Activated T-helper 17 cell treated with anti-CD3 and anti-CD28 coated beads, Interleukin-2, amount 50 U/mL, for 72 hours (primary cell): Measurements from ENCODE around the gene SRGAP2. TPM values are rescaled to one million over a fixed set of nuclear protein-coding genes. Genes with fewer than 3 reads are reported as not detected.
"Not testable (repeated sequence)": the region's sequence is repeated elsewhere in the genome, so short reads cannot be mapped to it uniquely, and the experiment has no call there.

ENCODE experiments used
- ATAC-seq: fragments of 150-1000 bp; cut with Tn5 transposase; replicated peaks from 2 replicates; pipeline ENCODE4 v1.10.0; 2021; ENCODE audit warnings: mild to moderate bottlenecking, moderate library complexity
- H3K27ac Mint-ChIP-seq: one replicate; pipeline ENCODE4 v1.8.0; 2022; ENCODE audit warnings: mixed read lengths
- H3K27me3 Mint-ChIP-seq: one replicate; pipeline ENCODE4 v1.8.0; 2022; ENCODE audit warnings: mixed read lengths
- H3K36me3 Mint-ChIP-seq: one replicate; pipeline ENCODE4 v1.8.0; 2022; ENCODE audit warnings: low read depth, mild to moderate bottlenecking, mixed read lengths
- H3K4me1 Mint-ChIP-seq: one replicate; pipeline ENCODE4 v1.8.0; 2022; ENCODE audit warnings: mixed read lengths
- H3K4me3 Mint-ChIP-seq: one replicate; pipeline ENCODE4 v1.8.0; 2022; ENCODE audit warnings: mild to moderate bottlenecking, mixed read lengths
- H3K9me3 Mint-ChIP-seq: one replicate; pipeline ENCODE4 v1.8.0; 2022; ENCODE audit warnings: mixed read lengths
- total RNA-seq, 2 donors: library from RNA; stranded (reverse); gene quantifications; one replicate each; pipeline ENCODE4 v1.2.3, GENCODE V29; 2022

Gene SRGAP2
- total RNA-seq, 2 donors from 2014 or later = 45.8 to 59.7 TPM

DNA sequence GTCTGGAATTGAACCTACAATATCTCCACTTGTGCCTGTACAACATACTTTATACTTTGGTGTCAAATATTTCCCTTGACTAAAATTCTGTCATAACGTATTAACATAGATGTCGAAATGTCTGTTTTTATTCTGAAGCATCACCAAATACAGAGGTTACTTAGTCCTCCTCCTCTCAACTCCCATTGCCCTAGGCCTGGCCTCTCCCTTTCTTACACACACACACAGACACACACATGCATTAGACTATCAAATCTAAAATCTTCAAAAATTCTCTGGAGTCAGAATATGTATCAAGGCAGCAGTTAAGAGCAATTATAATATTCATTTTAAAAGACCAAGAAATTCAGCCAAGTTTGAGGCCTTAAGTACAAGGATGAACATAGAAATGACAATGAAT is 8.2 kb upstream of the SRGAP2 start:
- not testable (repeated sequence) for H3K4me3 Mint-ChIP-seq, H3K4me1 Mint-ChIP-seq, H3K9me3 Mint-ChIP-seq, H3K27me3 Mint-ChIP-seq, H3K36me3 Mint-ChIP-seq, ATAC-seq, H3K27ac Mint-ChIP-seq

DNA sequence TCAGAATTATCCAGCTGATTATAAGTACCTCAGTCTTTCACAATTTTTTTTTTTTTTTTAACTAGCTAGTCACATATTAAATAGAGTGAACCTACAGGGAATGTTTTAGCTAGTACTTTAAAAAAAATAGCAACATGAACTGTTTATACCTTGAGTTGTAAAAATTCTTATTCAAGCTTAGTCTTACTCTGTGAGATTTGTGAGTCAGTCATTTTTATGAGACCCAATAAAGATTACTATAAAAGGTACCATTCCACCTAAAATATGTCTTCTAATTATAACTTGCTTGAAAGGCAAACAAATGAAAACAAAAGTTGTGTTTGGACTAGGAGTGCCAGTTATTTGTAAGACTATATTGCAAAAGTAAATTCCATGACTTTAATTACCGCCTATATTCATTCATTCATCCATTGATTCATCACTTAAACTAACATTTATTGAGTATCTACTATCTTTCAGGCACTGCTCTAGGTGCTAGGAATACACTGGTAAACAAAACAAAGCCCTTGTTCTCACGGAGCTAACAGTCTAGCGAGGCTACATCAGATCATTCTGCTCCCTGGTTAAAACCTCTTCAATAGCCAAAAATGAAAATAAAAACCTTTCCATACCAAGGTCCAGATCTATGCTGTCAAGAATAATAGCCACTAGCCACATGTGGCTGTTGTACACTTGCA is 6.5 kb upstream of the SRGAP2 start:
- not testable (repeated sequence) for H3K4me3 Mint-ChIP-seq, ATAC-seq, H3K27me3 Mint-ChIP-seq, H3K9me3 Mint-ChIP-seq, H3K36me3 Mint-ChIP-seq, H3K4me1 Mint-ChIP-seq, H3K27ac Mint-ChIP-seq

DNA sequence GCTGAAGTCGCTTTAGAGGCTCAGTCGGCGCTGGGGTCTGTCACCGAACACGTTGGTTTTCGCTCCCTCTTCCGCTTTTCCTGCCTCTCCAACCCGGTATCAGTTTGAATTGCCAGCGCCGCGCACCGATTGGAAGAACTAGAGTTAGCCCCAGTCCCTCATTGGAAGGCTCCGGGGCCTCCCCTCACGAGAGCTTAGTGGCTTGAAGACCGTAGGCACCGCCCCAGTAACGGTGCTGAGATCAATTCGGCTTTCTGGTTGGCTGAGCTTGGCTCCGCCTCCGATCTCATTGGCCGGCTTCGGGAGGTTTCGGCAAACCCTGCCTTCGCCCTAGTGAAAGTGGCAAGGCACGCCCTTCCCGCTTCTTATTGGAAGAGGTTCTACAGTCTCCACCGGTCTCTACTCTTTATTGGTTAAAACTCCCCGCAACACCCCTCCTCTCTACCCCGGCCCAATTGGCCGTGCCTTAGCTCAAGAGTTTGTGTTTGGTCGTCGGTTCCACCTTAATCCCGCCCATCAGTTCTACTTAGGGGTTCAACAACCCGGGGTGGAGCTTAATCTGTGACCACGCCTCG is 465 bp upstream of the SRGAP2 start, which contains the start of gene FAM72A:
TSS of gene FAM72A (minus strand) at position 51 of the 575 bp plus-strand sequence. CDS start 814 bp downstream, outside the sequence.
- peak; percentile 87 for ATAC-seq
- not testable (repeated sequence) for H3K4me1 Mint-ChIP-seq

GRCh38 chr1:206204159-206204511 is 794 bp downstream of the SRGAP2 start:
- H3K4me1 Mint-ChIP-seq, H3K36me3 Mint-ChIP-seq, H3K4me3 Mint-ChIP-seq, ATAC-seq, H3K27ac Mint-ChIP-seq, H3K27me3 Mint-ChIP-seq, H3K9me3 Mint-ChIP-seq: not testable (repeated sequence)

More for the DNA sequence above, 465 bp upstream of the SRGAP2 start, which contains the start of gene FAM72A:
- not testable (repeated sequence) for H3K27me3 Mint-ChIP-seq, H3K36me3 Mint-ChIP-seq, H3K9me3 Mint-ChIP-seq
- H3K4me3 Mint-ChIP-seq = peak within 1 kb of the TSS; percentile 62
- peak within 1 kb of the TSS; percentile 34 for H3K27ac Mint-ChIP-seq

DNA sequence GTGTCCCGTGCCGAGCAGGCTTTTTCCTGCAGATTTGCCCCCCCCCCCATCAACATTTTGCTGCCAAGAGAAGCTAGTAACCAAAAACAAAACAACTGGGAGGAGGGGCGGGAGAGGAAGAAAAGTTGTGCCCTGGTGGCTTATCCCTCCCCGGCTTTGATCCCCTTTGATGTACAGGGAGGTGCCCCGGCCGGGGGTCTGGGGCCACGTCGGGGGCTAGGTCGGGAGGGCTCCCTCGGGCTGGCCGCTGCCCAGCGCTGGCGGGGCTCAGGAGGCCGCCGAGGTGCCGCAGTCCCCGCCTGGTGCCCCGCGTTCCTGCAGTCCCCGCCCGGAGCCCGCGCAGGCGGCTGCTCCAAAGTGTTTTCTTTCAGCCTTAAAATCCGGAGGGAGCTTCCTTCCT is 1.5 kb downstream of the SRGAP2 start:
- peak overlapping the region; percentile 63 for H3K4me3 Mint-ChIP-seq
- not testable (repeated sequence) for H3K36me3 Mint-ChIP-seq, H3K27ac Mint-ChIP-seq, H3K27me3 Mint-ChIP-seq, ATAC-seq, H3K9me3 Mint-ChIP-seq, H3K4me1 Mint-ChIP-seq

GRCh38 chr1:206205569-206205968 is 2.2 kb downstream of the SRGAP2 start:
- H3K4me1 Mint-ChIP-seq, H3K36me3 Mint-ChIP-seq, ATAC-seq: not testable (repeated sequence)

GRCh38 chr1:206210802-206211201 is 7.5 kb downstream of the SRGAP2 start:
- H3K36me3 Mint-ChIP-seq, H3K27me3 Mint-ChIP-seq, H3K27ac Mint-ChIP-seq, H3K4me3 Mint-ChIP-seq, H3K4me1 Mint-ChIP-seq, ATAC-seq, H3K9me3 Mint-ChIP-seq: not testable (repeated sequence)

More at GRCh38 chr1:206205569-206205968, 2.2 kb downstream of the SRGAP2 start:
- not testable (repeated sequence) for H3K4me3 Mint-ChIP-seq, H3K27me3 Mint-ChIP-seq, H3K9me3 Mint-ChIP-seq, H3K27ac Mint-ChIP-seq

GRCh38 chr1:206215600-206216392 is 12.5 kb downstream of the SRGAP2 start:
- ATAC-seq, H3K27me3 Mint-ChIP-seq, H3K4me1 Mint-ChIP-seq, H3K27ac Mint-ChIP-seq, H3K4me3 Mint-ChIP-seq, H3K9me3 Mint-ChIP-seq, H3K36me3 Mint-ChIP-seq: not testable (repeated sequence)

DNA sequence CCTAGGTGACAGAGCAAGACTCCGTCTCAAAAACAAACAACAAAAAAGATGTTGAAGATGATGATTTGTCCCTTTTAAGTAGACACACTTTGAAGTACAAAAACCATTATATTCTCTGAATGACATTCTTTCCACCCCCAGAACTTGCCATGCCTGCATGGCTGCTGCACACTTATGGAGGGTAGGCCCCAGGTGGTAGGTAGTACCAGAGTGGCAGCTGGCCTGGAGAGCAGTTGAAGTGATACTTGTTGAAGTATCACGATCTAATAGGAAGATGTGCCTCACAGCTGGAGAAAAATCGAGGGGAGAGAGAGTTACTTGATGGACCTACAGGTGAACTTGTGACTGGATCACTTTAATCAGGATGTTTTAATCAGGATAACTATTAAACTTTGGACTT is 14.9 kb downstream of the SRGAP2 start:
- ATAC-seq, H3K36me3 Mint-ChIP-seq, H3K4me3 Mint-ChIP-seq, H3K27me3 Mint-ChIP-seq, H3K9me3 Mint-ChIP-seq, H3K4me1 Mint-ChIP-seq, H3K27ac Mint-ChIP-seq: not testable (repeated sequence)

- ATAC-seq = not testable (repeated sequence)
Measured at GRCh38 chr1:206218765-206219164, 15.4 kb downstream of the SRGAP2 start.

DNA sequence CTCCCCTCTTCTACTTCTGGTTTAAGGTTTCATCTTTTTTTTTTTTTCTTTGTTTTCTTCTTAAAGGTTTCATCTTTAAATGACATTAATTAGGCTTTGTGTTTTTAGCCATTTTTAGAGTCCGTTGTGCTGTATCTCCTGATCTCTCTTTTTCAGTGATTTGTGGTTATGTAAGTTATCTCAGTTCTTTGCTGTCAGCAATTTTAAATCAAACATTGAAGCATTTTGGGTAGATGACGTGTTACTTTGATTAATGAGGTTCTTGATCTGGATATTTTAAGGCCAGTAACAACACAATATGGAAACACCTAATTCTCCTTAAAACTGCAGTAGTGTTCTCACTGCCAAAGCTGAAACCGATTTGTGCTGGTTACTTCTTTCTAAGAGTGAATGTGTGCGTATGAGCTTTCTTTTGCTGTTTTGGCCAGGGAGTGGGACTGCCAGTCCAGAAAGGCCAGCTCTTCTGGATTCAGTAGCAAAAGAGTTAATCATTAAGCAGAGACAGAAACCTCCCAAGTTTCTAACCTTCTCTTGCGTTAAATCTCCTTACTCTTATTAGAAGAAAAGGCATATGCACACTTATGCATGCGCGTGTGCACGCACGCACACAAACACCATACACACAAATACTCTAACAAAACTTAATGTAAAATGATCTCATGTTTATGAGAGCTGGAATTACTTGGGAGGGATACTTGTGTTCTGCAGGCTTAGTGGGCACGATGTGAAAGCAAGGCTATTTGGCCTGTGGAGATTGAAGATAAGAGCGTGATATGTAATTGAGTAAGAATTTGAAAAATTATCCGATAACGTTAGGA is 16.4 kb downstream of the SRGAP2 start:
- not testable (repeated sequence) for H3K4me3 Mint-ChIP-seq, H3K27me3 Mint-ChIP-seq, ATAC-seq, H3K4me1 Mint-ChIP-seq, H3K9me3 Mint-ChIP-seq, H3K36me3 Mint-ChIP-seq, H3K27ac Mint-ChIP-seq

More at GRCh38 chr1:206218765-206219164, 15.4 kb downstream of the SRGAP2 start:
- H3K36me3 Mint-ChIP-seq, H3K4me1 Mint-ChIP-seq, H3K27ac Mint-ChIP-seq, H3K9me3 Mint-ChIP-seq, H3K4me3 Mint-ChIP-seq, H3K27me3 Mint-ChIP-seq: not testable (repeated sequence)

GRCh38 chr1:206220332-206221000 is 17.1 kb downstream of the SRGAP2 start:
- not testable (repeated sequence) for H3K4me3 Mint-ChIP-seq, H3K4me1 Mint-ChIP-seq, H3K27me3 Mint-ChIP-seq, ATAC-seq, H3K27ac Mint-ChIP-seq, H3K36me3 Mint-ChIP-seq, H3K9me3 Mint-ChIP-seq

GRCh38 chr1:206221585-206221984 is 18.2 kb downstream of the SRGAP2 start:
- not testable (repeated sequence) for H3K27ac Mint-ChIP-seq, H3K4me1 Mint-ChIP-seq, ATAC-seq, H3K36me3 Mint-ChIP-seq, H3K27me3 Mint-ChIP-seq, H3K4me3 Mint-ChIP-seq, H3K9me3 Mint-ChIP-seq

DNA sequence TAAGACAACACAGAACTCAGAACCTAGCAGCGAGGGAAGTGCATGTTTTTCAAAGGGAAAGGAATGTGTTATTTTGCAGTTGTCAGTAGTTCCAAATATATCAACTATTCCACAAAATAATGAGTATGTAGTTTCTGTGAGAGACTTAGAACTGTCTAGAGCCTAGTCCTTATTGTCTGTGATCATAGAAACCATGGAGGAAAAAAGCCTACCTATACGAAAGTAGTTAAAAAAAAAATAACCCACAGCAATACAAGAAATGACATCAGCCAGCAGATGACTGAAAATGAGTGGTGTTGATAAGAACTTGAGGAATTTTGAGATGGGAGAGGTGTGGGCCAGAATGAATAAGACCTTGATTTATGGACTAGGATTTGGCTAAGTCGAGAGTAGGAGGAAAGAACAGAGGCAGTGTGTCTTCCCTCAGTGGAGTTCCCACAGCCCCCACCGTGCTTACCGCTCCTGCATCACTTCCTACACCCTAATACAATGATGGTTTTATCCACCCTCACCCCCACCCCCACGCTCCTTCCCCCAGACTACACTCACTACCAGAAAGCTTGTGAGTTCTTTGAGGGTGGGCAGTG is 20.9 kb downstream of the SRGAP2 start:
- not testable (repeated sequence) for H3K4me1 Mint-ChIP-seq, H3K27me3 Mint-ChIP-seq, H3K27ac Mint-ChIP-seq, H3K9me3 Mint-ChIP-seq, H3K36me3 Mint-ChIP-seq, H3K4me3 Mint-ChIP-seq
- ATAC-seq = peak; percentile 79
